NOMO-1 (cell line): ENCODE data around the gene SIRT7.
"Not testable (repeated sequence)": the region's sequence is repeated elsewhere in the genome, so short reads cannot be mapped to it uniquely, and the experiment has no call there.

Source experiments
- DNase-seq, 2 experiments: peaks; one replicate each; lab custom pipeline; 2025; ENCODE audit not compliant: unreplicated experiment in 2 of 2; lab: John Stamatoyannopoulos, UW

The SIRT7 gene

DNA sequence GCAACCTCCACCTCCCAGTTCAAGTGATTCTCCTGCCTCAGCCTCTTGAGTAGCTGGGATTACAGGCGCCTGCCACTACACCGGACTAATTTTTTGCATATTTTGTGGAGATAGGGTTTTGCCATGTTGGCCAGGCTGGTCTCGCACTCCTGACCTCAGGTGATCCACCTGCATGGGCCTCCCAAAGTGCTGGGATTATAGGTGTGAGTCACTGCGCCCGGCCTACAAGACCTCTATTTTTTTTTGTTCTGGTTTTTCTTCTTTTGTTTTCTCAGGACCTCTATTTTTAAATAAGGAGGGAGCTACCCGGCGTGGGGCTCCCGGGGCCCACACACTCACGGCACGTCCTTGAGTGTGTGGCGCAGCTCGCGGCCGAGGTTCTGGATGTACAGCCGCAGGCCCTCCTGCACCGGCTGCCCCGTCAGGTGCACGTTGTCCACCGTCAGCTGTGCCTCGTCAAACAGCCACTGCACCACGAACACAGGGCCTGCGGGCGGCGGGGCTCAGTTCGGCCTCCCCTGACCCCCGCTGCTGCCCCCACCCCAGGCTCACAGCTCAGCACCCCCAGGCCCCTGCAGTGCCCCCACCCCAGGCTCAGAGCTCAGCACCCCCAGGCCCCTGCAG, 37.2 kb upstream of the SIRT7 start:
- DNase-seq, result no peak

GRCh38 chr17:81954131-81955057, 36.4 kb upstream of the SIRT7 start:
- no peak for DNase-seq

- DNase-seq, result not testable (repeated sequence)
These were observed 35.5 kb upstream of the SIRT7 start for GRCh38 chr17:81953443-81953842.

DNA sequence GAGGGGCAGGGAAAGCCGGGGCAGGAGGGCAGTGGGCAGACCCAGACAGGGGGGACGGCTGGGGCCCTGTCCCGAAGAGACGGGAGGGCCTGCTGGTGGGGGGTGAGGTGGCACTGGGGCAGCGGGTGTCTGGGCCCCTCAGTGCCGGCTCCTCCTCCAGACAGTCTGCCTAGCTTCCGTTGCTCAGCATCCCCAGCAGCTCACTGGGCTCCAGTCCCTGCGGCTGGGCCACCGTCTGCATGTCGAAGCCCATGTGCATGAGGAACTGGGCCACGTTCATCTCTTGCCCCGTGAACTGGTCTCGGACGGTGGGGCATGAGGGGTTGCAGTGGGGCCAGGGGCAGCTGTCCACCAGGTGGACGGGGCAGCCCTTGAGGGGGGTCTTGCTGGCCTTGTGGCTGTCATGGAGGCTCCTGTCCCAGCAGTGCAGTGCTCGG, 34.8 kb upstream of the SIRT7 start:
- DNase-seq, result no peak

DNA sequence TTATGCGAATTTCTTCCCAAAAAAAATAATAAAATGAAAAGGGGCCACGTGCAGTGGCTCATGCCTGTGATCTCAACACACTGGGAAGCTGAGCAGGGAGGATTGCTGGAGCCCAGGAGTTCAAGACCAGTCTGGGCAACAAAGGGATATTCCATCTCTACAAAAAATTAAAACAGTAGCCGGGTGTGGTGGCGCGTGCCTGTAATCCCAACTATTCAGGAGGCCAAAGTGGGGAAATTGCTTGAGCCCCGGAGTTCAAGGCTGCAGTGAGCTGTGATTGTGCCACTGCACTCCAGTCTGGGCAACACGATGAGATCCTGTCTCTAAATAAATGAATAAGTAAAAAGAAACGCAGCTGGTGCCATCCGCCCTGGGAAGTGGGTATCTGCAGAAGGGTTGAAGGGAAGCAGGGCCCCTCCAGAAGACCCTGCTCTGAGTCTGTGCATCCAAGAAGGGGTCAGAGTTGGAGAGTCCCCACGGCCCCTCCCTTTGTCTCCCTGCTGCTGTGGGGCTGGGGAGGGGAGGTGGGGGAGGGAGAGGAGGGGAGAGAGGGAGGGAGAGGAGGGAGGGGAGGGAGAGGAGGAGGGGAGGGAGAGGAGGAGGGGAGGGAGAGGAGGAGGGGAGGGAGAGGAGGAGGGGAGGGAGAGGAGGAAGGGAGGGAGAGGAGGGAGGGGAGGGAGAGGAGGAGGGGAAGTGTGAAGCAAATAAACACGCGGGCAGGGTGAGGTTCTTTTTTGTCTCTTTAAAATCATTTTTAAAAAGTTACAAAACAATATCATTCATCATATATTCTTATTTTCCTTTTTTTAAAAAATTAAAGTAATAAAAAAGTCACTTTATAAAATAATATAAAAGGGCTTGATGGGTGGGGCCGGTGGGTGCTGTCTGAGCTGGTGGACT, 34.1 kb upstream of the SIRT7 start:
- no peak for DNase-seq

- no peak for DNase-seq
These were observed 32.5 kb upstream of the SIRT7 start for GRCh38 chr17:81950501-81950900.

DNA sequence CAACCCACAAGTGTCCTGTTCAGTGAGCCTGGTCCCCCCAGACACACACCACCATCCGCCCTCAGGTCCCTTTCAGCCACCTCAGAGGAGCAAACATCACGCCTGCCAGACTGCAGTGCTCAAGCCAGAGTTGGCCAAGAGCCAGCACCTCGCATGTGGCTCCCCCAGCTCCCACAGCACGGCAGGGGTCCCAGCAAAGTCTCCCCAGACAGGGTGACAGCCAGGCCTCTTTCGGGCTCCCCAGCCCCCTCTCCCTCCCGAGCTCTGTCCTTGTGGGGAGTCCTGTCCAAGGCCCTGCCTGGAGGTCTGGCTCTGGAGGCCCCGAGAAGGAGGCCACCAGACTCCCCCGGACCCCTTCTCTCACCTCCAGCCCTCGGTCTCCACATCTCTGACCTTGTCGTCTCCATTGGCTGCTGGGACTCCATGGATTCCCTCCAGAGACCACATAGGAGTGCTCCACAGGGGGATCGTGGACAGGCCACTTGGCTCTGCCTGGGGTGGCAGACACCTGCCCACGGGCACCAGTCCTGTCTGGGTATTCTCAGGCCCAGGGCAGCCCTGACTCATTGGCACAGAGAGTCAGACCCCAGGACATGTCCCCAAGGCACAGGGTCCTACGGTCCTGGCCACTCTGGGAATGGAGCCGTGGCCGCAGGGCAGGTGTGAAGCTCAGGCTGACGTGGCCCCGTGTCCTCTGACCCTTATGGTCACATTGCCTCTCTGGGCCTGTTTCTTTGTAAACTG, 30.8 kb upstream of the SIRT7 start:
- no peak for DNase-seq

DNA sequence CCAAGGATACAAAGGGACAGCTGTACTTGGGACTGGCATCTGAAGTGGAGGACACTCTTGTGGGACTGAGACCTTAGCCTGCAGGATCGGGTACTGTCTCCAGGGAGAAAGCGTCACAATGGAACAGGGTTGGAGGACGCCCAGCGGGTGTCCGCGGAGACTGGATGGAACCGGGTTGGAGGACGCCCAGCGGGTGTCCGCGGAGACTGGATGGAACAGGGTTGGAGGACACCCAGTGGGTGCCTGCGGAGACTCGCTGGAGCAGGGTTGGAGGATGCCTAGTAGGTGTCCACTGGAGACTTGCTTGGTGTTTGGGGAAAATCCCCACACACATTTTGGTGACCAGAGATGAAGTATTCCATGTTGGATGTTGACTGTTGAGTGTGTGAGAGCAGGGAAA, 29.2 kb upstream of the SIRT7 start, which contains the start of gene MYADML2:
Gene MYADML2 (minus strand): TSS at position 45 of the 400 bp plus-strand sequence. CDS start 5,492 bp downstream, outside the sequence.
- DNase-seq, result no peak

GRCh38 chr17:81944858-81945257, 26.9 kb upstream of the SIRT7 start:
- DNase-seq, result no peak

- DNase-seq, result no peak
These were observed 24.2 kb upstream of the SIRT7 start for GRCh38 chr17:81942167-81942553.

DNA sequence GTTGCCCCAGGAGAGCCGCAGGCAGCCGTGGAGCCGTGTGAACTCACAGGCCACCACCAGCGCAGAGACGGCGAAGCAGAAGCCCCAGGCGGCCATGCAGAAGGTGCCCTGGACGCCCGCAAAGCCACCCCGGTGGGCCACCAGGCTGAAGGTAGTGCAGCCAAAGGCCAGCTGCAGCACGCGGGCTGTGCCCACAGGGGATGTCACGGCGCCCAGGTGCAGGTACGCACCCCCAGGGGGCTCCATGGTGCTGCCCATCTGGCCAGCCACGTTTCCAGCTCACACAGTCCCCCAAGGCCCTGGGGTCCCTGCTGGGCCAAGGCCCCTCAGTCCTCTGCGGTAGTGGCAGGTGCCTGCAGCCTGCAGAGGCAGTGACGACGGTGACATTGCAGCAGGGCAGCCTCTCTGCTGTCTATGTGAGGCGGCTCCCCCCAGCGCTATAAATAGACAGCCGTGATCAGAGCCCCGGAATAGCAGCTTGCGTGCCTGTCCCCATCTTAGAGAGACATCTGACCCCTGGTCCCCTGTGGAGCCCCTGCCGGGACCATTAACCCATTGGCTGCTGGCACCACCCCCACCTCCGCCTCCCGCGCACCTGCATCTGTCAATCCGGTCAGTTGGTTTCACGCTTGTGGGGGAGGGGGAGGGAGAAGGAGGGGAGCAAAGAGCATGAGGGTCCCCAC, 23.6 kb upstream of the SIRT7 start:
- no peak for DNase-seq

GRCh38 chr17:81940538-81941483, 22.8 kb upstream of the SIRT7 start:
- no peak for DNase-seq

DNA sequence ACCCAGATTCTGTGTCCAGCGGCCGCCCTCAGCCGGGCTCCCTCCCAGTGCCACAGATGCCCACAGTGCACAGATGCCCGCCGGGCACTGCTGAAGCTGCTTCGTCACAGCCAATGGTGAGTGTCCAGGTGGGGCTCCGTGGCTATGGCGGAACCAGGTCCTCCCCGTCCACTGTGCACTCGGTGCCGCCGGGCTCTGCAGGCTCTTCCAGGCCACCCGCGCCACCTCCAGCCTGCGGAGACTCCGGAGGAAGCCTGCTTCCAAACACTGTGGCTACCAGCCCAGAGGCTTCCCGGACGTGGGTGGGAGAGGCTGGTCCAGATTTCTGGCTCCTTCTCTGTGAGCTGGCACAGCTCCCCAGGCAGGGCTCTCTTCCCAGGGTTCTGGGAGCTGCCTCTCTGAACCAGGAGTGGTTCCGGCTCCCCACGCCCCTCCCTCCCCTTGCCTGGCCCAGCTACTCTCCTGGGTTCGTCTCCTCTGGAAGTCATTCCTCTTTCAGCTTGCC, 22.0 kb upstream of the SIRT7 start:
- no peak for DNase-seq

DNA sequence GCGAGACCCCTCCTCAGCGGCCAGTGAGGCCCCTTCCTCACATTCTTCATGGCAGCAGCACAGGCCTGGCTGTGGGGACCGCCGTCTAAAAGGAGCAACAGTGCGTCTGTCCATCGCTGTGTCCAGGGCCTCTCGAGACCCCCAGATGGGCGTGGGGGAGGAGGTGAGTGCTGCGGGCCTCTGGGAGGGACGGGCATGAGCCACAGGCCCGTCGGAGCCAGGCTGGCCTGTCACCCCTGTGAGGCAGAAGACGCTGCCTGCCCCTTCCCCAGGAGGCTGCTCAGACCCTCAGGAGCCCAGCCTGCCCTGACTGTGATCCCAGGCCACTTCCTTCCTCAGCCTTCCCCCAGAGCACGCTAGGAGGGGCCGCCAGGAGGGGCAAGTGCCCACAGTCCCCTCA, 21.2 kb upstream of the SIRT7 start:
- no peak for DNase-seq

- DNase-seq, result no peak
These were observed 17.7 kb upstream of the SIRT7 start for GRCh38 chr17:81935709-81936084.

GRCh38 chr17:81934850-81935708, 17.1 kb upstream of the SIRT7 start:
- no peak for DNase-seq

- DNase-seq, result no peak
These were observed 16.3 kb upstream of the SIRT7 start for GRCh38 chr17:81934098-81934757.
